Mesendoderm (in vitro differentiated cells): ENCODE data around the gene GSTO2.

ENCODE experiments used
- small RNA-seq: library from polyadenylated mRNA; stranded (forward); fragments of <200 nt; extraction: miRNeasy Mini kit (QIAGEN cat#:217004); gene quantifications from one replicate; pipeline ENCODE3, GENCODE V24; 2013; ENCODE audit not compliant: insufficient read depth

Gene GSTO2

Small RNA genes lying within 50 kb of the gene (small RNA-seq; reads per million reads assigned to genes)
- gene MIR4482: 11.5 reads per million, percentile 87 among the genes with 10 or more reads in this experiment
